ENCODE measurements around the gene LRP11. TPM values are rescaled to one million over a fixed set of nuclear protein-coding genes. Genes with fewer than 3 reads are reported as not detected.

Gene LRP11
- total RNA-seq, 1 donor from 2014 or later = 2.2 TPM

DNA sequence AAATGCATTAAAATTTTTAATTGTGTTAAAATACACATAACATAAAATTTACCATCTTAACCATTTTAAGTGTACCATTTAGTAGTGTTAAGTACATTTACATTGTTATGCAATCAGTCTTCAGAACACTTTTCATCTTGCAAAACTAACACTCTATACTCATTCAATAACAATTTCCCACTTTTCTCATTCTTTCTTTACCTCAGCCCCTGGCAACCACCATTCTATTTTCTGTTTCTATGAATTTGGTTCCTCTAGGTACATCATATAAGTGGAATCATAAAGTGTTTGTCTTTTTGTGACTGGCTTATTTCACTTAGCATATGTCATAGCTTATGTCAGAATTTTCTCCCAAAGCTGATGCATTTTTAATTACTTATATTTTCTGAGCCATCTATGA lies 82.4 kb downstream of the LRP11 start:
- TF ChIP-seq, protein P1, sequence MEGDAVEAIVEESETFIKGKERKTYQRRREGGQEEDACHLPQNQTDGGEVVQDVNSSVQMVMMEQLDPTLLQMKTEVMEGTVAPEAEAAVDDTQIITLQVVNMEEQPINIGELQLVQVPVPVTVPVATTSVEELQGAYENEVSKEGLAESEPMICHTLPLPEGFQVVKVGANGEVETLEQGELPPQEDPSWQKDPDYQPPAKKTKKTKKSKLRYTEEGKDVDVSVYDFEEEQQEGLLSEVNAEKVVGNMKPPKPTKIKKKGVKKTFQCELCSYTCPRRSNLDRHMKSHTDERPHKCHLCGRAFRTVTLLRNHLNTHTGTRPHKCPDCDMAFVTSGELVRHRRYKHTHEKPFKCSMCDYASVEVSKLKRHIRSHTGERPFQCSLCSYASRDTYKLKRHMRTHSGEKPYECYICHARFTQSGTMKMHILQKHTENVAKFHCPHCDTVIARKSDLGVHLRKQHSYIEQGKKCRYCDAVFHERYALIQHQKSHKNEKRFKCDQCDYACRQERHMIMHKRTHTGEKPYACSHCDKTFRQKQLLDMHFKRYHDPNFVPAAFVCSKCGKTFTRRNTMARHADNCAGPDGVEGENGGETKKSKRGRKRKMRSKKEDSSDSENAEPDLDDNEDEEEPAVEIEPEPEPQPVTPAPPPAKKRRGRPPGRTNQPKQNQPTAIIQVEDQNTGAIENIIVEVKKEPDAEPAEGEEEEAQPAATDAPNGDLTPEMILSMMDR (IDR thresholded peaks at IDR 0.05) = no peak
- TF ChIP-seq EZH2phosphoT487 (IDR thresholded peaks at IDR 0.05) (no peak), EZH2 (IDR thresholded peaks at IDR 0.05) (no peak)
- no peaks in the 10 kb centered on the region for H3K4me1 ChIP-seq
- no peak overlapping the region for H3K27ac ChIP-seq
- no peaks in the 10 kb centered on the region for H3K27me3 ChIP-seq
- no peak overlapping the region for H3K4me3 ChIP-seq
- no peaks in the 10 kb centered on the region for H4K20me1 ChIP-seq (ENCODE audit: low read depth)
- no peak overlapping the region for H3K4me2 ChIP-seq
- H3K27me3 Mint-ChIP-seq (ENCODE audit: insufficient read depth, low read depth) = no peaks in the 10 kb centered on the region
- DNase-seq (ENCODE audit: low spot score) = no peak
- H3F3A ChIP-seq (ENCODE audit: low read depth) = no peaks in the 10 kb centered on the region
- H3K9me3 ChIP-seq (ENCODE audit: low read depth) = no peaks in the 10 kb centered on the region
- no peak overlapping the region for H3K4me3 Mint-ChIP-seq
- H3K4me1 Mint-ChIP-seq = no peaks in the 10 kb centered on the region
- H2AFZ ChIP-seq (replicated peaks) = no peak overlapping the region
- H3K9me3 Mint-ChIP-seq = no peaks in the 10 kb centered on the region
- H3K79me2 ChIP-seq (ENCODE audit: low read depth) = no peaks in the 10 kb centered on the region
- no peaks in the 10 kb centered on the region for H3K36me3 ChIP-seq
- H3K9ac ChIP-seq = no peak overlapping the region
- no peak overlapping the region for H3K27ac Mint-ChIP-seq
- H3K36me3 Mint-ChIP-seq = peaks cover 9% of the 10 kb centered on the region

DNA sequence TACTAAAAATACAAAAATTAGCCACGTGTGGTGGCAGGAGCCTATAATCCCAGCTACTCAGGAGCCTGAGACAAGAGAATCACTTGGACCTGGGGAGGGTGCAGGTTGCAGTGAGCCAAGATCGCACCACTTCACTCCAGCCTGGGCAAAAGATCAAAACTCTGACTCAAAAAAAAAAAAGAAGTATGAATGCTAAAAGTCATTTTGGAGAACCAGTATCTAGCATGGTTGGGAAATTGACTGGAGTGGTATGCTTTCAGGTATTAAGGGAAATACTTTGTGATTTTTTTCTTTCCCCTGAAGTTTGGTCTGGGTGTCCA lies 84.6 kb downstream of the LRP11 start:
- H3K4me3 ChIP-seq = no peak overlapping the region
- H3K27ac Mint-ChIP-seq = no peak overlapping the region
- no peak overlapping the region for H3K9ac ChIP-seq
- H3K4me2 ChIP-seq = no peak overlapping the region
- no peaks in the 10 kb centered on the region for H3K9me3 ChIP-seq (ENCODE audit: low read depth)
- no peaks in the 10 kb centered on the region for H3K27me3 ChIP-seq
- no peaks in the 10 kb centered on the region for H3K9me3 Mint-ChIP-seq
- no peaks in the 10 kb centered on the region for H4K20me1 ChIP-seq (ENCODE audit: low read depth)
- H3K4me1 ChIP-seq = no peaks in the 10 kb centered on the region
- DNase-seq (ENCODE audit: low spot score) = no peak
- no peak for TF ChIP-seq EZH2 (IDR thresholded peaks at IDR 0.05)
- TF ChIP-seq, protein P1 (IDR thresholded peaks at IDR 0.05) = no peak
- no peak for TF ChIP-seq EZH2phosphoT487 (IDR thresholded peaks at IDR 0.05)
- H3K79me2 ChIP-seq (ENCODE audit: low read depth) = no peaks in the 10 kb centered on the region
- H3K27ac ChIP-seq = no peak overlapping the region
- no peaks in the 10 kb centered on the region for H3F3A ChIP-seq (ENCODE audit: low read depth)
- no peak overlapping the region for H2AFZ ChIP-seq (replicated peaks)
- H3K36me3 ChIP-seq = no peaks in the 10 kb centered on the region
- H3K27me3 Mint-ChIP-seq (ENCODE audit: insufficient read depth, low read depth) = no peaks in the 10 kb centered on the region
- H3K4me1 Mint-ChIP-seq = no peaks in the 10 kb centered on the region
- H3K36me3 Mint-ChIP-seq = peaks cover 10% of the 10 kb centered on the region
- H3K4me3 Mint-ChIP-seq = no peak overlapping the region

DNA sequence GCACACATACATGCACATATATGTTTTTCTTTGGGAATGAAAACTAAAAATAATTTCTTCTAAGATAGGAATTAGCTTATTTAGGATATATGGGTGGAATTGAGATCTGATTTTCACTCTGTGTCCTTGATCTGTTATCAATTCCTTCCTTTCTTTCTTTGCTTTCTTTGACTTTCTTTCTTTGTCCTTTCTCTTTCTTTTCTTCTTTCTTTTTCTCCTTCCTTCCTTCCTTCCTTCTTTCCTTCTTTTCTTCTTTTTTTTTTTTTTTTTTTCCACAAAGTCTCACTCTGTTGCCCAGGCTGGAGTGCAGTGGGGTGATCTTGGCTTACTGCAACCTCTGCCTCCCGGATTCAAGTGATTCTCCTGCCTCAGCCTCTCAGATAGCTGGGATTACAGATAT lies 86.5 kb downstream of the LRP11 start:
- no peak overlapping the region for H3K9ac ChIP-seq
- H3K27ac Mint-ChIP-seq = no peak overlapping the region

More for the DNA sequence above, 86.5 kb downstream of the LRP11 start:
- no peaks in the 10 kb centered on the region for H3K27me3 ChIP-seq
- no peaks in the 10 kb centered on the region for H3K27me3 Mint-ChIP-seq (ENCODE audit: insufficient read depth, low read depth)
- no peaks in the 10 kb centered on the region for H3K79me2 ChIP-seq (ENCODE audit: low read depth)
- no peaks in the 10 kb centered on the region for H3K4me1 ChIP-seq
- no peak overlapping the region for H3K4me2 ChIP-seq
- no peak for DNase-seq (ENCODE audit: low spot score)
- H3K27ac ChIP-seq = no peak overlapping the region
- no peaks in the 10 kb centered on the region for H4K20me1 ChIP-seq (ENCODE audit: low read depth)
- no peaks in the 10 kb centered on the region for H3K9me3 ChIP-seq (ENCODE audit: low read depth)
- no peak overlapping the region for H3K4me3 Mint-ChIP-seq
- no peak overlapping the region for H2AFZ ChIP-seq (replicated peaks)
- no peak overlapping the region for H3K4me3 ChIP-seq
- H3K4me1 Mint-ChIP-seq = no peaks in the 10 kb centered on the region
- no peaks in the 10 kb centered on the region for H3F3A ChIP-seq (ENCODE audit: low read depth)
- no peak for TF ChIP-seq EZH2 (IDR thresholded peaks at IDR 0.05)
- TF ChIP-seq EZH2phosphoT487 (IDR thresholded peaks at IDR 0.05) = no peak
- TF ChIP-seq, protein P1 (IDR thresholded peaks at IDR 0.05) = no peak
- peaks cover 5% of the 10 kb centered on the region for H3K36me3 Mint-ChIP-seq
- no peaks in the 10 kb centered on the region for H3K36me3 ChIP-seq
- H3K9me3 Mint-ChIP-seq = no peaks in the 10 kb centered on the region

Data from neural progenitor cell (in vitro differentiated cells).